Lung (tissue), 12 donors: Measurements from ENCODE around the gene UBE2V1. TPM values are rescaled to one million over a fixed set of nuclear protein-coding genes. Genes with fewer than 3 reads are reported as not detected.
A peak's percentile ranks its signal among the peaks of the same experiment; 100 is the strongest.

Experiments
- ATAC-seq: fragments of 200-7000 bp; cut with Tn5 transposase; one replicate; pipeline ENCODE4 v1.9.1; 2020; ENCODE audit warnings: moderate number of reproducible peaks; ENCODE audit not compliant: insufficient read depth, low FRiP score
- DNase-seq, 3 donors: peaks; one replicate each; pipeline ENCODE4 v3.0.0-alpha.2; 2013 to 2017
- H3K27ac ChIP-seq, 2 donors: one replicate each; pipeline ENCODE4 v1.5.1; 2013; ENCODE audit warnings: mild to moderate bottlenecking in 2 of 2, moderate library complexity in 2 of 2, control low read depth in 1 of 2, inconsistent platforms in 1 of 2, low read depth in 1 of 2, low read length in 1 of 2
- H3K27me3 ChIP-seq, 3 donors: one replicate each; pipeline ENCODE4 v1.5.1; 2013; ENCODE audit warnings: low read length in 2 of 3; ENCODE audit not compliant: control insufficient read depth in 3 of 3, insufficient read depth in 3 of 3
- H3K36me3 ChIP-seq, 4 donors: one replicate each; pipeline ENCODE4 v1.5.1; 2013; ENCODE audit warnings: low read length in 4 of 4, mild to moderate bottlenecking in 1 of 4, moderate library complexity in 1 of 4; ENCODE audit not compliant: control insufficient read depth in 4 of 4, insufficient read depth in 4 of 4
- H3K4me1 ChIP-seq, 5 donors: one replicate each; pipeline ENCODE4 v1.5.1; 2013; ENCODE audit warnings: low read length in 5 of 5, mild to moderate bottlenecking in 2 of 5, moderate library complexity in 1 of 5; ENCODE audit not compliant: control insufficient read depth in 5 of 5, insufficient read depth in 5 of 5
- H3K4me3 ChIP-seq: one replicate; pipeline ENCODE4 v1.5.1; 2013; ENCODE audit warnings: mild to moderate bottlenecking, control low read depth, moderate library complexity
- H3K9ac ChIP-seq, 2 donors: one replicate each; pipeline ENCODE4 v1.5.1; 2013; ENCODE audit warnings: low read length in 2 of 2, control low read depth in 1 of 2; ENCODE audit not compliant: insufficient read depth in 1 of 2
- H3K9me3 ChIP-seq, 4 donors: one replicate each; pipeline ENCODE4 v1.5.1; 2013; ENCODE audit warnings: low read length in 3 of 4, mild to moderate bottlenecking in 1 of 4, moderate library complexity in 1 of 4; ENCODE audit not compliant: control insufficient read depth in 4 of 4, insufficient read depth in 3 of 4
- WGBS, 2 donors: extraction: QIAGEN DNeasy Blood & Tissue Kit; methylation state at CpG; one replicate each; pipeline ENCODE4 v1.1.7; 2013; 5-methylcytosine and 5-hydroxymethylcytosine counted together
- polyA plus RNA-seq, 2 donors: library from polyadenylated mRNA; stranded (reverse); fragments of 200-250 nt; gene quantifications; one replicate each; pipeline ENCODE4 v1.2.1, GENCODE V29; 2013
- total RNA-seq, 2 donors: library from RNA; depleted of rRNA in 1 of 2; stranded (reverse); fragments of >200 nt in 1 of 2; gene quantifications; one replicate each; pipeline ENCODE4 v1.2.1, GENCODE V29; 2014 to 2021
- TF ChIP-seq, protein P1 (sequence below): IDR thresholded peaks from 2 replicates; pipeline ENCODE4 v1.5.1; 2012; ENCODE audit warnings: mild to moderate bottlenecking; ENCODE audit errors: control extremely low read depth, extremely low read depth
- donor health status: control.
- donor health status: control.
- donor health status: Bipolar disorder and iron deficiency.
- donor health status: healthy.
- donor health status: DM: yes; HTN: yes; CAD: no.

UBE2V1 gene
- total and polyA plus RNA-seq, 4 donors: 56.4 to 103 (median 69.2) TPM

DNA sequence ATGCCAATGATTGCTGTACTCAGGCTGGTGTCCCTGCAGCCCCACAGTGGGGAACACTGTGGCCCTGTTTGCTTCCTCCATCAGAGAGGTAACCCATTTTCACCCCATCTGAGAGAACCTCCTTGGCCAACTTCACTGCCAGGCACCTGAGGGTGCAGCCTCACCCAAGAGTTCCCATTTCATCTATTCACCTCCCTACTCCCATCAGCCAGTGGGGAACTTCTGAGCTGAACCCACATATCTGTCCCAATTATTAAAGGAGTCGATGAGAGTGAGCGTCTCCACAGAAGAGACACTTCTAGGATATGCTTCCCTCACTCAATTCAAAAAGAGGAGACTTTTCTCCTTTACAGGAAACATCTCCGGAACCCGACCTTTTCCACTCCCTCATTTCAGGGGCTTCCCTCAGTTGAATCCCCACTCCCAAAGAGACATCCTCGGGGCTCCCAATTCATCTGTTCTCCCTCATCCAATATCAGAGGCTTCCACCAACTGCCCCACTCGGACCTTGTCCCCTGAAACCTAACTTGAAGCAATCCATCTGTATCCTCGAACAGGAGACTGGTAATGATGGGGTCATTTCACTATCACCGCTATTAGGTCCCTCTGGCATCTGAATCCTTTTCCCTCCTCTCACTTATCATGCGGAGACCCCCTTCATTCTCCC, 988 bp downstream of the UBE2V1 start:
- no peak for DNase-seq
- TF ChIP-seq, protein P1, sequence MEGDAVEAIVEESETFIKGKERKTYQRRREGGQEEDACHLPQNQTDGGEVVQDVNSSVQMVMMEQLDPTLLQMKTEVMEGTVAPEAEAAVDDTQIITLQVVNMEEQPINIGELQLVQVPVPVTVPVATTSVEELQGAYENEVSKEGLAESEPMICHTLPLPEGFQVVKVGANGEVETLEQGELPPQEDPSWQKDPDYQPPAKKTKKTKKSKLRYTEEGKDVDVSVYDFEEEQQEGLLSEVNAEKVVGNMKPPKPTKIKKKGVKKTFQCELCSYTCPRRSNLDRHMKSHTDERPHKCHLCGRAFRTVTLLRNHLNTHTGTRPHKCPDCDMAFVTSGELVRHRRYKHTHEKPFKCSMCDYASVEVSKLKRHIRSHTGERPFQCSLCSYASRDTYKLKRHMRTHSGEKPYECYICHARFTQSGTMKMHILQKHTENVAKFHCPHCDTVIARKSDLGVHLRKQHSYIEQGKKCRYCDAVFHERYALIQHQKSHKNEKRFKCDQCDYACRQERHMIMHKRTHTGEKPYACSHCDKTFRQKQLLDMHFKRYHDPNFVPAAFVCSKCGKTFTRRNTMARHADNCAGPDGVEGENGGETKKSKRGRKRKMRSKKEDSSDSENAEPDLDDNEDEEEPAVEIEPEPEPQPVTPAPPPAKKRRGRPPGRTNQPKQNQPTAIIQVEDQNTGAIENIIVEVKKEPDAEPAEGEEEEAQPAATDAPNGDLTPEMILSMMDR: no peak
- Histone ChIP-seq H3K27ac (peak overlapping the region; percentile 92 to 97), H3K9ac (peak overlapping the region; percentile 93 to 98), H3K27me3 (no peaks in the 10 kb centered on the region), H3K4me1 (peaks cover 11 to 51% (median 29%) of the 10 kb centered on the region in 5 donors), H3K9me3 (no peaks in the 10 kb centered on the region), H3K4me3 (peak overlapping the region; percentile 64), H3K36me3 (peaks cover 0 to 5% (median 3%) of the 10 kb centered on the region in 4 donors)
- no peak for ATAC-seq
- 9 to 12% methylated on average over 9 of the region's 9 CpGs for WGBS, 2 donors

DNA sequence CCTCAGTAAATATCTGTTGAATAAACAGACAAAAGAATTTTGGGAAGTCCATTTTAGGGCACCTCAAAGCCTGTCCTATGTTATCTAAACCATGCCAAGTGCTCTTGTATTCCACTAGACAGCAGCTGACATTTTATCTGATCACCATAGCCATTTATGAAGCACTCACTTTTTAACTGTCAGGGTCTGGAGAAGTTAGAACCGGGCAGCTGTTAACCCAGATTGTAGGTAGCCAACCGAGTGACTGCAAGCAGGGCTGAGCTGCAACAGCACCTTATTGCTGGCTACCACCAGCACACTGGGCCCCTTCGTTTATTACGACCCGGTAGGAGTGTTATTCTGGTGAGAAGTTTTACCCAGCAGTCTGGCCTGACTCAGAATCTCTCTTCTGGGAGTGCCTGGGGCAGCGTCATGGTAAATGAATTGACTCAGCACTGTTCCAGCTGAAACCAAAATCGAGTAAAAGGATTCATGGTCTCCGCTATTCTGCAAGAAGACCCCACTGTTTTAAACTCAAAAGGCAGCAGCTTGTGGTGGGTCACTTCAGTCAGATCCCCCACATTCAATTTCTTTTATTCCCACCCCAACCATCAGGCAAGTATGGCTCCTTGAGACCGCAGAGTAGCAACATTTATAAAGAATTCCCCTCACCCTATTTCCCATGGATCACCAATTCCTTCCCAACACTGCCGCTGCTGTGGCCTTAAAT, 1.7 kb downstream of the UBE2V1 start:
- no peak for ATAC-seq
- peaks cover 11 to 50% (median 27%) of the 10 kb centered on the region in 5 donors for H3K4me1 ChIP-seq
- TF ChIP-seq, protein P1: no peak
- no peaks in the 10 kb centered on the region for H3K9me3 ChIP-seq
- WGBS, 2 donors: 55 to 73% methylated on average over 10 of the region's 10 CpGs
- no peak for DNase-seq
- H3K27me3 ChIP-seq: no peaks in the 10 kb centered on the region
- H3K4me3 ChIP-seq: no peak overlapping the region
- H3K9ac ChIP-seq: peak overlapping the region in 1 of 2 donors; percentile 98
- peaks cover 0 to 5% (median 3%) of the 10 kb centered on the region in 4 donors for H3K36me3 ChIP-seq
- H3K27ac ChIP-seq: peak overlapping the region; percentile 92 to 97

DNA sequence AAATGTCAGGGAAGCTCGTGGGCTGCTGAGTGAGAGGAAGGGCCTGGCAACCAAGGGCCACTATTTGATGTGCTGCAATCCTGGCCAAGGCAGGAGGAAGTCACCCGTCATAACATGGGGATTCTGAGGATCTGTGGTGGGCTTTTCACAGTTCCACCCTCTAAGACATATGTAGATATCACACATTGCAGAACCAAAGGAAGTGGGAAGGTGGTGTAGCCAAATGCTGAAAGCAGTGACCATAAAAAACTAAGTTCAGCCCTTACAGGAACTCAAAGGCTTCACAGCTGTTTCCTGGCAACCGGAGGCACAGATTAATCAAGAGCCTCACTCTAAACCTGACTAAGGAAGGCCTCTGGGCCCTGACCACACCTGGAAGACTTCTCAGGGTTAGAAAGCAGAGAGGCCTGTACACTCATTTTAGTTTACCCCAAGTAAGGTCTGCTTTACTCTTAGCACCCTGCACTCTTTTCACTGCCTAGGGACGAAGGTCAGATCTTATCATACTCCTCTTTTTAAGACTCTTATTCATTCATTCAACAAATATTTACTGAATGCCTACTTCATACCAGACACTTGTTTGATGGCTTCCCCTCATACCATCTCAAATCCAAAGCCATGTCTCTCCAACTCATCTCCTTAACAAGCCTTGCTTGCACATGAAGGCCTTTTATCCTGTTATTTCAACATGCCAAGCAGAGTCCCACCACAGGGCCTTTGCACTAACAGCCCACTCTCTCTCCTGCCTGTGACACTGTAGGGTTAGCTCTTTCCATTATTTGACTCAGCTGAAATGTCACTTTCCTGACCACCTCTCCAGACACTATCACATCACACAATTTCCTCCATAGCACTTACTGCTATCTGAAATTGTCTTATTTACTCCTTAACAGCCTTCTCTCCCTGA, 2.6 kb downstream of the UBE2V1 start:
- Histone ChIP-seq H3K36me3 (peaks cover 0 to 5% (median 3%) of the 10 kb centered on the region in 4 donors), H3K9me3 (no peaks in the 10 kb centered on the region), H3K27me3 (no peaks in the 10 kb centered on the region), H3K9ac (peak overlapping the region in 1 of 2 donors; percentile 98), H3K27ac (peak overlapping the region; percentile 62 to 97), H3K4me3 (no peak overlapping the region), H3K4me1 (peaks cover 11 to 44% (median 27%) of the 10 kb centered on the region in 5 donors)
- 4 to 11% methylated on average over 4 of the region's 4 CpGs for WGBS, 2 donors
- DNase-seq (peak in 2 of 3 donors; percentile 36 to 40), ATAC-seq (no peak)
- TF ChIP-seq, protein P1: no peak
